Measurements from ENCODE around the gene SNCA.

Gene SNCA

DNA sequence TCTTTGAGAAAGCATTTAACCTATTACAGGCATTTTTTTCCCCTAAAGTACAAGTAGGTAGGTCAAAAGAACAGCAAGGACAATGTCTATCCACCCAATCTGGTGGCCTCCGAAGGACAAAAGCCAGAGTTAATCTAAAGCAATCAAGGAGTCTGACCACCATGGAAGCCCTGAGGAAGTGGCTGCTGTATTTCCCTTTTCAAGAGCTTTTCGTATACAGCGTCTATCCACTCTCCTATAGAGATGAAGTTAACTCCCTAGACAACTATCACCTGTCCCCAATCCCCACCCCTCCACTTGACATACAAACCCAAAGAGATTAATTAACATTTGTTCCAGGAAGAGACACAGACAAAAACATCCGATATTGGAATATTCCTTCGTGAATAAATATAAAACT lies 85.5 kb downstream of the SNCA start:
- H3K4me3 ChIP-seq (ENCODE audit: low read depth, low read length), result no peak overlapping the region
- DNase-seq (ENCODE audit: low read depth), result no peak
- TF ChIP-seq, protein P1, sequence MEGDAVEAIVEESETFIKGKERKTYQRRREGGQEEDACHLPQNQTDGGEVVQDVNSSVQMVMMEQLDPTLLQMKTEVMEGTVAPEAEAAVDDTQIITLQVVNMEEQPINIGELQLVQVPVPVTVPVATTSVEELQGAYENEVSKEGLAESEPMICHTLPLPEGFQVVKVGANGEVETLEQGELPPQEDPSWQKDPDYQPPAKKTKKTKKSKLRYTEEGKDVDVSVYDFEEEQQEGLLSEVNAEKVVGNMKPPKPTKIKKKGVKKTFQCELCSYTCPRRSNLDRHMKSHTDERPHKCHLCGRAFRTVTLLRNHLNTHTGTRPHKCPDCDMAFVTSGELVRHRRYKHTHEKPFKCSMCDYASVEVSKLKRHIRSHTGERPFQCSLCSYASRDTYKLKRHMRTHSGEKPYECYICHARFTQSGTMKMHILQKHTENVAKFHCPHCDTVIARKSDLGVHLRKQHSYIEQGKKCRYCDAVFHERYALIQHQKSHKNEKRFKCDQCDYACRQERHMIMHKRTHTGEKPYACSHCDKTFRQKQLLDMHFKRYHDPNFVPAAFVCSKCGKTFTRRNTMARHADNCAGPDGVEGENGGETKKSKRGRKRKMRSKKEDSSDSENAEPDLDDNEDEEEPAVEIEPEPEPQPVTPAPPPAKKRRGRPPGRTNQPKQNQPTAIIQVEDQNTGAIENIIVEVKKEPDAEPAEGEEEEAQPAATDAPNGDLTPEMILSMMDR (conservative IDR thresholded peaks at IDR 0.05; ENCODE audit: low read depth, low read length), result no peak

DNA sequence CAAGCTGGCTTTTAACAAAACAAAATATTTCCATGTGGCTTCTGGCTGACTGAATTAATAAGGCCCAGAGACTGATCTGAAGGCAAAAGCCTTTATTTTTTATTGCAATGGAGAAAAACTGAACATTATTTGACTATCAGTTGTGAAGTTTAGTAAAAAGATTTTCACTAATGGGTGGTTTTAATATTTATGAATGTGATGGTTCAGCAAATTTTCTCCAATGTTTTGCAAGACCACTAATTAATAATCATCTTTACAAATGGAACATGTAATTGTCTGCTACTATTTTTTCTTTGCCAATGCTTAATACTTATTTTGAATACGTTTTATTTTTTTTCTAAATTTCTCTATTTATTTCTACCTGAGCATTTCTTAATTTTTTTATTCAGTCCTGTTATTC lies 90.6 kb downstream of the SNCA start:
- TF ChIP-seq, protein P1 (conservative IDR thresholded peaks at IDR 0.05; ENCODE audit: low read depth, low read length), result no peak
- DNase-seq (ENCODE audit: low read depth), result no peak
- no peak overlapping the region for H3K4me3 ChIP-seq (ENCODE audit: low read depth, low read length)

DNA sequence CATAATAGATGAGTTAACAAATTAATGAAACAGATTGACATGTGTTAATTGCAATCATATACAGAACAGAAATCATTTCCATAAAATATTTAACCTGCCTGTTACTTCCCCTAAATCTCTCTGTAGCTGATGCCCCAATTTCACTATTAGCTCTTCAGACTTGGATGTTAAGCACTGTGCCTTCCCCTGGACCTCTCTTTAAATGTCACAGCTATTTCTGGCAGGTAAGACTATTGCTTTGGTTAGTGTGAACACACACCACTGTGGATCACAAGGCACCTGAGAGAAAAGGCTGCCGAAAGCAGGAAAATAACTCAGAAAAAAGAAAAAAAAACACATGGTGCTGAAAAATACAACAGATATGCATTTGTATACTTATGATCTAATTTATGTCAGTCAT lies 91.3 kb downstream of the SNCA start:
- DNase-seq (ENCODE audit: low read depth), result no peak
- TF ChIP-seq, protein P1 (conservative IDR thresholded peaks at IDR 0.05; ENCODE audit: low read depth, low read length), result no peak
- H3K4me3 ChIP-seq (ENCODE audit: low read depth, low read length), result no peak overlapping the region

DNA sequence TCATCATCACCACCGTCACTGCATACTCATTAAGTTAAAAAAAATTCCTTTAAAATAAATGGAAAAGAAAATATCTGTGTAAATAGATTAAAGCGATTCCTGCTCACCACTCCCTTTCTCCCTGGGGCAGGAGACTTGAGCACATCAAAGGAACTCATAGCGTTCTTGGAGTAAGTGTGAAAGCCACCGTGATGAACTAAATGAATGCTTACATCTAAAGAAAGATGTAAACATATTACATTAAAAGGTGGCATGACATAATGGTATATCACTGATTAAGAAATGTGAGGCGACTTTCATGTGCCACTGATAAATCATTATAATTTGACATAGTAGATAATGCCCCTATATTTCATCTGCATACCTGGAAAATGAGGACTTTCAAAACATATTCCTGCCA lies 92.0 kb downstream of the SNCA start:
- TF ChIP-seq, protein P1 (conservative IDR thresholded peaks at IDR 0.05; ENCODE audit: low read depth, low read length), result no peak
- no peak for DNase-seq (ENCODE audit: low read depth)

GRCh38 chr4:89741768-89742167 lies 95.2 kb downstream of the SNCA start:
- no peak for DNase-seq (ENCODE audit: low read depth)
- TF ChIP-seq, protein P1 (conservative IDR thresholded peaks at IDR 0.05; ENCODE audit: low read depth, low read length), result no peak
- H3K4me3 ChIP-seq (ENCODE audit: low read depth, low read length), result no peak overlapping the region

More for the DNA sequence above, 92.0 kb downstream of the SNCA start:
- no peak overlapping the region for H3K4me3 ChIP-seq (ENCODE audit: low read depth, low read length)

DNA sequence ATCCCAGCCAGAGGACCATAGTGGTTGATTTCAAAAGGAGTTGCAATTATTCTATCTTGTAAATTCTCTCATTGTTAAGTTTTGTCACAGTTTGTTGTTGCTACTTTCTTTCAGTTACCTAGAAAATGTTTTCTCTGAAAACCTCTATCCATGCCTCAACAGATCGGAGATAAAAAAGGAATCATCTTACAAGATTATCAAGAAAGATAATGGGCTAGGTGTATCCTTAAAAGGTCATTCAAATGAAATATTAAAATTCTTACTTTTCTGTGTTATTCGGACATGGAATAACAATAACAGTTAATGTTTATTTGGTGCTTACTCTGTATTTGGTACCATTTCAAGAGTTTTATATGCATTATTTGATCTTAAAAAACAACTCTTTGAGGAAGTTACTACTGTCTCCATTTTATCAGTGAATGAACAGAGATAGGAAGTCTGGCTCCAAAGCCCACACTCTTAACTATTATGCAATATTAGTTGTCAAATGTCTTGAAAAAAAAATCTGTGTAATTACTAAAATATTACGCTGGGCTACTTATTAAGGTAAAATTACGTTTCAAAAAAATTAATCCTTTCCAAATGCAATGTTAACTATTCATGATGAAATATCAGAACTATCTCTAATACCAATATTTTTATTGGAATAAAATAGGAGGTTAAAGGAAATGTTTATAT lies 97.5 kb downstream of the SNCA start:
- TF ChIP-seq, protein P1 (conservative IDR thresholded peaks at IDR 0.05; ENCODE audit: low read depth, low read length), result no peak
- no peak for DNase-seq (ENCODE audit: low read depth)
- H3K4me3 ChIP-seq (ENCODE audit: low read depth, low read length), result no peak overlapping the region

GRCh38 chr4:89737888-89738287 lies 99.1 kb downstream of the SNCA start:
- no peak for DNase-seq (ENCODE audit: low read depth)
- no peak overlapping the region for H3K4me3 ChIP-seq (ENCODE audit: low read depth, low read length)
- TF ChIP-seq, protein P1 (conservative IDR thresholded peaks at IDR 0.05; ENCODE audit: low read depth, low read length), result no peak
